ENCODE data around the gene NR1D2. TPM values are rescaled to one million over a fixed set of nuclear protein-coding genes. Genes with fewer than 3 reads are reported as not detected.

NR1D2 gene
- polyA plus RNA-seq, 3 donors, result 4.1 to 5.4 (median 5.3) TPM

- H3K9me3 Mint-ChIP-seq, result peaks cover 0 to 9% (median 2%) of the 10 kb centered on the region in 7 donors
- Histone ChIP-seq H2AFZ (ENCODE audit: insufficient read depth, low read depth, low read length, poor library complexity, severe bottlenecking) (no peak overlapping the region), H3K27ac (ENCODE audit: low read depth in 1 of 2, low read length in 2 of 2) (no peak overlapping the region), H3K27me3 (ENCODE audit: control insufficient read depth in 2 of 2, insufficient read depth in 2 of 2, low read length in 2 of 2) (no peaks in the 10 kb centered on the region), H3K4me3 (replicated peaks in 1 of 3; ENCODE audit: low read depth in 2 of 3, low read length in 3 of 3) (no peak overlapping the region), H3K36me3 (replicated peaks in 1 of 2; ENCODE audit: control insufficient read depth in 1 of 2, insufficient read depth in 2 of 2, low read length in 2 of 2) (peaks cover 8 to 19% of the 10 kb centered on the region in 2 donors), H3K79me2 (ENCODE audit: insufficient read depth, low read length) (no peaks in the 10 kb centered on the region), H3K9ac (ENCODE audit: insufficient read depth, low read length, poor library complexity, severe bottlenecking) (no peak overlapping the region), H3K9me3 (replicated peaks in 1 of 2; ENCODE audit: control insufficient read depth in 1 of 2, insufficient read depth in 1 of 2, low read length in 2 of 2) (peaks cover 0 to 8% of the 10 kb centered on the region in 2 donors), H3K4me1 (ENCODE audit: control insufficient read depth in 1 of 2, insufficient read depth in 2 of 2, low read length in 2 of 2) (no peaks in the 10 kb centered on the region), H3K4me2 (replicated peaks; ENCODE audit: extremely low read depth, low read length, poor library complexity, severe bottlenecking) (no peak overlapping the region), H4K20me1 (ENCODE audit: insufficient read depth, low read length) (no peaks in the 10 kb centered on the region)
- no peak overlapping the region for H3K4me3 Mint-ChIP-seq
- intact Hi-C loops (cut with micrococcal nuclease), result no loop called here
- no peak for TF ChIP-seq CTCF (IDR thresholded peaks at IDR 0.05)
- no peak for DNase-seq
- no peaks in the 10 kb centered on the region for H3K27me3 Mint-ChIP-seq (ENCODE audit: low read depth in 3 of 3)
- WGBS (ENCODE audit: insufficient coverage), result 96% methylated on average over 7 of the region's 7 CpGs
- peaks cover 10% of the 10 kb centered on the region in 2 donors for H3K36me3 Mint-ChIP-seq
- no peak overlapping the region for H3K27ac Mint-ChIP-seq
- H3K4me1 Mint-ChIP-seq, result peaks cover 6% of the 10 kb centered on the region
Observed at GRCh38 chr3:23981136-23981535, 36.0 kb downstream of the NR1D2 start.

DNA sequence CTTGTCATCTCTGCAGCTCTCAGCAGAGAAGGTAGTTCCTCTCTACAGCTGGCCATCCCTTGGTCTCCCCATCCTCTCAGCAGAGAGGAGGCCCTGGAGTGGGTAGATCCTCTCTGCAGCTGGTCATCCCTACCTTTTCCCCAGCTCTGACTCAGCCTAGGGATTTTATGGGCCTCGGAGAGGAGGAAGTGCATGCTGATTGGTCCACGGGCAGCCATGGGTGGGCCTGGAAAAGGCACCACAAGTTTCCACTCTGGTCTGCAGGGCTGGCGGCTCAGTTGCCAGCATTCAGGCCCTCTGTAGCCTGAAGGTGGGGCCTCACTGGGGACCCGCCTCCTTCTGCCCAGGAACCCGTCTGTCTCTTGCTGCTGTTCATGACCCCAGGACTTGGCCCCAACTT, 36.9 kb downstream of the NR1D2 start:
- WGBS (ENCODE audit: insufficient coverage), result 86% methylated on average over 5 of the region's 5 CpGs
- H4K20me1 ChIP-seq (ENCODE audit: insufficient read depth, low read length), result no peaks in the 10 kb centered on the region
- peaks cover 0 to 6% of the 10 kb centered on the region in 2 donors for H3K9me3 ChIP-seq (replicated peaks in 1 of 2; ENCODE audit: control insufficient read depth in 1 of 2, insufficient read depth in 1 of 2, low read length in 2 of 2)
- Mint-ChIP-seq H3K4me3 (no peak overlapping the region), H3K36me3 (peaks cover 6 to 7% of the 10 kb centered on the region in 2 donors), H3K9me3 (peaks cover 0 to 9% (median 4%) of the 10 kb centered on the region in 7 donors), H3K27me3 (ENCODE audit: low read depth in 3 of 3) (no peaks in the 10 kb centered on the region), H3K4me1 (peaks cover 8% of the 10 kb centered on the region), H3K27ac (no peak overlapping the region)
- peaks cover 8 to 14% of the 10 kb centered on the region in 2 donors for H3K36me3 ChIP-seq (replicated peaks in 1 of 2; ENCODE audit: control insufficient read depth in 1 of 2, insufficient read depth in 2 of 2, low read length in 2 of 2)
- no peak for DNase-seq
- peaks cover 0 to under 1% of the 10 kb centered on the region in 2 donors for H3K4me1 ChIP-seq (ENCODE audit: control insufficient read depth in 1 of 2, insufficient read depth in 2 of 2, low read length in 2 of 2)
- no peak overlapping the region for H2AFZ ChIP-seq (ENCODE audit: insufficient read depth, low read depth, low read length, poor library complexity, severe bottlenecking)
- H3K79me2 ChIP-seq (ENCODE audit: insufficient read depth, low read length), result no peaks in the 10 kb centered on the region
- H3K9ac ChIP-seq (ENCODE audit: insufficient read depth, low read length, poor library complexity, severe bottlenecking), result no peak overlapping the region
- TF ChIP-seq CTCF (IDR thresholded peaks at IDR 0.05), result no peak
- intact Hi-C loops (cut with micrococcal nuclease), result no loop called here
- no peak overlapping the region for H3K27ac ChIP-seq (ENCODE audit: low read depth in 1 of 2, low read length in 2 of 2)
- H3K4me2 ChIP-seq (replicated peaks; ENCODE audit: extremely low read depth, low read length, poor library complexity, severe bottlenecking), result no peak overlapping the region
- no peak overlapping the region for H3K4me3 ChIP-seq (replicated peaks in 1 of 3; ENCODE audit: low read depth in 2 of 3, low read length in 3 of 3)
- no peaks in the 10 kb centered on the region for H3K27me3 ChIP-seq (ENCODE audit: control insufficient read depth in 2 of 2, insufficient read depth in 2 of 2, low read length in 2 of 2)
